IPS-NIHi11 (cell line): ENCODE measurements around the gene ME3.

Experiments
- DNase-seq: peaks from one replicate; pipeline ENCODE4 v3.0.0; 2012; ENCODE audit warnings: mixed read lengths, low spot score

The ME3 gene

DNA sequence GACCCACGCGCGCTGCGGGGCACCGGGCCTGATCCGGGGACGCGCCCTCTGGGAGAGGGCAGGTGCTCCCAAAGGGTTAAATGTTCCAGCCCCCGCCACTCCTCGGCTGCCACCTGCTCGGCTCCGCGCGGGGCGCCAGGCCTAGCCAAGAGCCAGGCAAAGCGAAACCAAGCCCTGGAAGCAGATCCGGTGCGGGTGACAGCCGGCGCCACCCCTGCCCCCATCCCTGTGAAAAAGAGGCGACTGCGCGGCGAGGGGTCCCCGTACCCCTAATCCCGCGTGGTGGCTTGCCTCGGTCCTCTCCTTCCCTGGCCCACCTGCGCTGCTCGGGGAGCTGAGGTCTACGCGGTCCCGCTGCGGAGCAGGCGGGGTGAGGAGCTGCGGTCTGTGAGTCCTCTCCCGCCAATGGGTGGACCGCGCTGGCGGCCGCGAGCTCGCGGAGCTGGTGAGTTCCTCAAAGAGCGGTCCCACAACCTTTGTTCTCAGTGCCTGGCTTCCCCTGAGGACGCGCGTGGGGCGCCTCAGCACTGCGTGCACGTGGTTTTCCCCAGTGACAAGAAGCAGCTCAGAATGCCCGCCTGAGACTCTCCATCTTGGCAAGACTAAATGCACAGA is at the start of gene ME3:
Gene ME3, minus strand, starts transcription at position 610 of the 615 bp plus-strand sequence.
- peak; percentile 46 for DNase-seq

DNA sequence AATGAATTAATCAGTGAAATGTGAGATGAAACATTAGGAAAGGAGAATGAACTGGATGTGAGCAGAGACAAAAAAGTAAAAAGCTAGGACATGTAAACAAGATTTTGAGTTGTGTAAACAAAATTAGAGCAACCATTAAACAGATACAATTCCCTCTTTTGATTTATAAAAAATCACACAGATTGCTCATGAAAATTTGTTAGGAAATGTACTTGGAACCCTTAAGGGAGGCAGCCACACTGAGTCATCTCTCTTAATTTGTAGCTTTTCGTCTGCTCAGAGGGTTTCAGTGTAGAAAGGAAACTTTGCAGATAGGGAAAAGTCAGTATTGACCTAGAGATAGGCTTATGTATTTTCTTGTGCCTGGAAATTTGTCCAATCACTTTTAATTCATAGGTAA is 49.6 kb upstream of the ME3 start:
- DNase-seq = no peak

DNA sequence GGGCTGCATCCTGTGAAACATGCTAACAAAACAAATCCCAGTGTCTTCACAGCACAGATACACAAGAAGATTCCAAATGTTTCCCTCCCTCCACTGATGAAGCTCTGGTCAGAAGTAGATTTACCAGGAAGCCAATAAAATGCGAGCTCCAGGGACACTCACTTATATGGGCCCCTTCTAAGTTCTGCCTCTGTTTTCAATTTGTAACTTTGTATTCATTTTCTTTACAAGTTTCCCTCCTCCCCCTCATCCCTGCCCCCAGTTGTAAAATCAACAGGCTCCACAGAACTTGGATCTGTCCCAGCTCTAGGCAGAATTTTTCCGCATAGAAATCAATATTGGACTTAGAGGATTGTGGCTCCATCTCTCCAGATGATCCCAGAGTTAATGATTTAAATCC is 48.1 kb upstream of the ME3 start:
- DNase-seq = no peak

DNA sequence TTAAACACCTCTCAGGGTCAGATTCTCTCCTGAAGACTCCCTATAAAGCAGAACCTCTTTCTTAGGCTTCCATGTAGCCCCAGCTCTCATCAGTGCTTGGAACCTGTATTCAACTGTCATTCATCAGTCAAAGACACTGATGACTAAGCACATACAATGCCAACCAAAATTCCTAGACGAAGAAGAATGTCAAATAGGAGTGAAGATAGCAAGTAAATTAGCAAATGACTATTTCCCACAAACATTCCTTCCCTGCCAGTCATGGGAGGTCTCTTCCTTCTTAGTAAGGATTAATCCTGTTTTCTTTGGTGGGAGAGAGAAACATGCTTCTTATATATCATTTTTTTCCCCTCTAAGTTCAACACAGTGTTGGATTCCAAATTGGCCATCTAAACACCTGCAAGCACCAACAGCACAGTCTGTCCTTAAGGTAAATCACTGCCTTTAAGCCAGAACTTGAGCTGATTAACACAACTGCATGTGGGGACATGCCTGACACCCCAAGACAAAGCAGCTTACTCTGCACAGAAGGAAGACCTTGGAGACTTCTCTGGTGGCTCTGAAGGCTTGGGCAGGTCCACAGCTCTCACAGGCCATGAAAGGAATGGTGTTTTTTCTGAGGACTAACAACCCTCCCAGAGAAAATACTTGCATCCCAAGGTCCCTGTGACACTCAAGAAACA is 47.5 kb upstream of the ME3 start:
- peak; percentile 38 for DNase-seq

DNA sequence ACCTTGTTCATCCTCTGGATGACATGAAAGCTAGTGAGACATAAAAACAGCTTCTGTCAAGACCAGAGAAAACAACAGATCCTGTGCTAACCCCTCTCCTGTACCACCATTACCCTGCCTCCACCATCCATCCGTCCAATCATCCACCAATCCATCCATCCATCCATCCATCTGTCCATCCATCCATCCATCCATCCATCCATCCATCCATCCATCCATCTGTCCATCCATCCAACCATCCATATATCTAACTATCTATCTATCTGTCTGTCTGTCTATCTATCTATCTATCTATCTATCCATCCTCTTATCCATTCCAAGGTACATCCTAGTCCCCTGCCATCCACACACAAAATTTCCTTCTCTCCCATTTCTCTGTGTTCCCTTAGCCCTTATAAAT is 46.6 kb upstream of the ME3 start:
- no peak for DNase-seq

- no peak for DNase-seq
These were observed 46.1 kb upstream of the ME3 start for GRCh38 chr11:86718521-86718920.

DNA sequence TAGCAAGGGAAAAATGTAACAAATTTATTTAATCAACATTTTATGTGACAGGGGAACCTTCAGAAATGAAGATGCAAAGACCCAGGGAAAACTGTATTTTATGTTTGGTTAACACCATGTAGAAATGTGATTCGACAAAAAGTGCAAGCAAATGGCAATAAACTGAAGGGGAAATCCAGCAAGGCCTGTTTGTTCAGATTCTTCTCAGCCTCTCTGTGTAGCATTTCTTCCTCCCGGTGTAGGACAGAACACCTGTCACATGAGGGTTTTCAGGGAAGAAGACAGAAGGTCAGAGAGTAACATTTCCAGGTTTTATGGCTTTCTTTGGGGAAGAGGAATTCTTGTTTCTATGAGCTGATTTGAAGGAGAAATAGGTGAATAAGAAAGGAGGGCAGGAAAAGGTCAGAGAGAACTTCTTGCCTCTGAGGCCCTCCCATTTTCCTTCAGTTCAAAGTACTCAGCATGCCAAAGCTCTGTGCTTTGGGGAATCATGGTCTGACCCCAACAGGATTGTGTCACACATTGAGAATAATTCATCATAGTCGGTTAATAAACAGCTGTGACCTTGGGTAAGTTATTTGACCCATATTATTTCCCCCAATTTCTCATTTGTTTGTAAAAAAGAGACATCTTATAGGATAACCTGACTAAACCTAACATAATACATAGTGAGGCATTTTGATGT is 45.5 kb upstream of the ME3 start:
- no peak for DNase-seq

DNA sequence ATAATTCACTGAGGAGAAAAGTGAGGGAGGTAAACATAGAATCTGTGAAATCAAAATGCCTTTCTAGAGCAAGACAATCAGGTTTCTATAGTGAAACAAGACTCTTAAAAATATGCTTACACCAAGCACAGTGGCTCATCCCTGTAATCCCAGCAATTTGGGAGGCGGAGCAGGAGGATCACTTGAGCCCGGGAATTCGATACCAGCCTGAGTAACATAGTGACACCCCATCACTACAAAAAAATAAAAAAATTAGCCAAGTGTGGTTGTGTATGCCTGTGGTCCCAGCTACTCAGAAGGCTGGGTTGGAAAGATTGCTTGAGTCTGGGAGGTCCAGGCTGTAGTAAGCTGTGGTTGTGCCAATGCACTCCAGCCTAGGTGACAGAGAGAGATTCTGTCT is 43.2 kb upstream of the ME3 start:
- no peak for DNase-seq

DNA sequence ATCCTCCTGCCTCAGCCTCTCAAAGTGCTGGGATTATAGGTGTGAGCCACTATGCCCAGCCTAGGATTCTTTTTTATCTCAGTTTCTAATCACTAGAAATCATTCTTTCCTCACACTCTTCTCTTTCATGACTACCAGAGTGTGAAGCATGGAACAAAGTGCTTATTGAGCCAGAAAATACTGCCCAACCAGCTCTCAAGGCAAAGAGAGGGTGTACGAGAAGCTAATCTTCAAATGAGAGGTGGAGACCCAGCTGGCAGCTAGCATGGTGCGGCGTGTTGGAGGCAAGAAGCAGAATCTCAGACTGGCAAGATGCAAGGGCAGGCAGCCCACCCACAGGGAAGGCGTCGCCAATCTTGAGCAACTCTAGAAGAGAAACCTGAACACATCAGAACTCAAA is 41.1 kb upstream of the ME3 start:
- DNase-seq = no peak

GRCh38 chr11:86710936-86711335 is 38.5 kb upstream of the ME3 start:
- DNase-seq = no peak

DNA sequence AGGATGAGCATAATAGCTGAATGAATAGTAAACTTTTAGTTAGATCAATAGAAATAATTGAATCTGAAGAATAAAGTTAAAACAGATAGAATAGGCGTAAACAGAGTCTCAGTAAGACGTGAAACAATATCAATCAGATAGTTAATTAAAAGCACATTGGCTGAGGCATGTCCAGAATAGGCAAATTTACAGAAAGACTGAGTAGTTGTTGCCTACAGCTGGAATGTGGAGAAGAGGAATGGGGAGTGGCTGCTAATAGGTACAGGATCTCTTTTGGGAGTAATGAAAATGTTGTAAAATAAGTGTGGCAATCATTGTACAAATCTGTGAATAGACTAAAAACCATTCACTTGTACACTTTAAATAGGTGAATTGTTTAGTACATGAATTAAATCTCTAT is 36.3 kb upstream of the ME3 start:
- DNase-seq = no peak

GRCh38 chr11:86706338-86707131 is 34.1 kb upstream of the ME3 start:
- no peak for DNase-seq

DNA sequence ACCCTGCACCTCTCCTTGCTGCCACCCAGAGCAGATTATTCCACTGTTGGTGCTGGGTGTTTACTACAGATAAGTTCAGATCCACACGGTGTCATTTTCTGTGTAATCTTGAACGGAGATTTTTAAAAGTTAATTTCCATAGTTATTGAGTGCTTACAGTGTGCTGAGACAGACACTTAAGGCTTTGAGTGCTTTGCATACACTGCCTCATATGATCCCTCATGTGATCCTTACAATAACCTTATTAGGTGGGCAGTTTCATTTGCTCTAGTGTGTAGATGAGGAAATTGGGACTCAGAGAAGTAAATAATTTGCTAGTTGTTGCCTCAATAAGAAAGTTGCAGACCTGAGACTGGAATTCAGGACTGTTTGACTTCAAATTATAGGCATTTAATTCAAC is 32.3 kb upstream of the ME3 start:
- no peak for DNase-seq

DNA sequence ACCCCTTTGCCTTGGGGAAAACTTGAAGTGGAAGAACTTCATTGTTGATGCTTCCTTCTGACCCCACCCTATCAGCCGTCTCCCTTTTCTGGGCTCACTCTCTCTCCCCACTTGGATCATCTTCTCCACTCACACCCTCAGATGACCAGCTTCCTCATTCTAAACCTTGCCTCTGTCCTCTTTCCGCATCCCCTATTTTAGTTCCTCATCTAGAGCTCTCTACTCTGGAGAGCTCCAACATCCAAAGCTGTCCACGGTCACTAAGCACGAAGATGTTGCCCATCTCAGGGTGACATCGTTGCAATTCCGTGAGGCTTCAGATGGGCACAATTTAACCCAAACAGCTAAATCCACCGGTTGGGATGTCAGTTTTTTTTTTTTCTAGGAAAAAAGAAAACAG is 31.6 kb upstream of the ME3 start:
- DNase-seq = no peak

DNA sequence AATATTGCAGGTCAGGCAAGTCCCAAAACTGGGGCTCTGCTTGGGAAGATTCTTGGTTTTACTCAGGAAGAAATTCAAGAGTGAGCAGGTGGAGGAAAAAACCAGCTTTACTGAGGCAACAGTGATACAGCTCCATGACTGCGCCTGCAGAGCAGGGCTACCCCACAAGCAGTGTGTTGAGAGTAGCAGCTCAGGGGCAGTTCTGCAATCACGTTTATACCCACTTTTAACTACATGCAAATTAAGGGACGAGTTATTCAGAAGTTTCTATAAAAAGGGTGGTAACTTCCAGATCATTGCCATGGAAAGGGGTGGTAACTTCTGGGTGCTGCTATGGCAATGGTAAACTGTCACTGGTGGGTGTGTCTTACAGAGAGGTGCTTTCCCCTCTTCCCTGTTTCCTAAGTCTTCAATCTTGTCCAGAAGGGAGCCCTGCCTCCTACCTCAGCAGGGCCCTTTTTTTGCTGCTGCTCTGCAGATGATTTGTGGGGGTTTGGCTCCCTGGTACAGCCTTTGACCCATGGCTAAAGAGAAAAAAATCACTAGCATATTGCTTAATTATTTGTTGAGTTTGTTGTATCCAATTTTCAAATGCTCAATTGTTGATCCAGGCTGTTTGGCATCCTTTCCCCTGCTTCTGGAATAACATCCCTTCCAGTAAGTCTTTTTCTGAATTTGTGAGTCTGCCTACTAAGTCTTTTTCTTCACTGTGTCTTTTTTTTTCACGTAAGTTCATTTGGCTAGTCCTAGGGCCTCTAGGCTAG is 30.0 kb upstream of the ME3 start:
- no peak for DNase-seq

GRCh38 chr11:86699040-86699791 is 26.8 kb upstream of the ME3 start:
- DNase-seq = no peak

GRCh38 chr11:86698639-86699038 is 26.2 kb upstream of the ME3 start:
- DNase-seq = no peak

DNA sequence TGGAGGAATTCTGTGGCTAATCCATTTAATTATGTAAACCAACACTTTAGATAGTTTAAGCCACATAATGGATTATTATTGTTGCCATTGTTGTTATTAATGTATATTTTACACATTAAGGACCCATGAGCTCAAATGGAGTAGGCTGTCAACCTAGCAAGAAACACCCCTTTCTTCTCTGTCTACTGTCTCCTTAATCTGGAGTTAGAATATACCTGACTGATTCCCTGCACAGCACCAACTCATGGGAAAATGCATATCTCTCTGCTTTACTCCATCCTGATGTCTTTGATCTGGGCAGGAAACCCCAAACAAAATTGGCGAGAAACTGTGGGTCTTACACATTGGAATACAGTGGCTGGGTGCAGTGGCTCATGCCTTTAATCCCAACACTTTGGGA is 24.0 kb upstream of the ME3 start:
- DNase-seq = no peak

DNA sequence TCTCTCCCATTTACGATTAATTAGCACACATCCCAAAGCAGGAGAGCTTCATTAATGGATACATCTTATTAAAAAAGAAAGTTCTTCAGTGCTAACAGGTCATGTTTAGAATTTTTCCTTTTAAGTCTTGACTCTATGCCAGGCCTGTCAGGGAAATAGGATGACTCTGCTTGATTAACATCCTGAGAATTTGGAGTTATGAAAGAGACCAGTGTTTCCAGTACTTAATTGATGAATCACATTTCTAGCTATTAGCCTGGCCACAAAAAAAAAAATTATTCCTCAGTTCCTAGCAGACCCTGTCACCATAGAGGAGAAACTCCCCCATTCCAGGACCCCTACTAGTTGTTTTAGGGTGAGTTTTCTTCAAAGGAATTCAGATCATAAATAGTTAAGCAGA is 23.6 kb upstream of the ME3 start:
- DNase-seq = no peak

- DNase-seq = no peak
These were observed 23.0 kb upstream of the ME3 start for GRCh38 chr11:86695373-86695772.

GRCh38 chr11:86693518-86693917 is 21.1 kb upstream of the ME3 start:
- no peak for DNase-seq
